OCI-LY7 (cell line): ENCODE data around the gene SLC18A3.

Experiments
- CTCF ChIP-seq: fragments of 200-600 bp; sonication (generic); conservative IDR thresholded peaks from 2 replicates; pipeline ENCODE4 v1.5.1; 2014; ENCODE audit warnings: mild to moderate bottlenecking, antibody characterized with exemption, low read length, moderate library complexity, mixed read lengths
- EZH2phosphoT487 ChIP-seq: fragments of 200-600 bp; sonication (generic); IDR thresholded peaks from 2 replicates; pipeline ENCODE4 v1.6.1; 2018; ENCODE audit warnings: low read depth, borderline replicate concordance, mild to moderate bottlenecking, mixed run types, antibody characterized with exemption, low read length, moderate library complexity, mixed read lengths

- TF ChIP-seq CTCF (no peak), EZH2phosphoT487 (no peak)
These were observed 10.1 kb upstream of the SLC18A3 start for GRCh38 chr10:49600046-49600445.
